HUDEP-2 (cell line): ENCODE measurements around the gene RNPC3.
"Not testable (repeated sequence)": the region's sequence is repeated elsewhere in the genome, so short reads cannot be mapped to it uniquely, and the experiment has no call there.

ENCODE experiments used
- DNase-seq, 76 experiments: peaks; one replicate each; lab custom pipeline; 2025; ENCODE audit not compliant: unreplicated experiment in 76 of 76; lab: John Stamatoyannopoulos, UW

Gene RNPC3

GRCh38 chr1:103546496-103546895 is 21.0 kb downstream of the RNPC3 start:
- no peak for DNase-seq

- no peak for DNase-seq
Measured at GRCh38 chr1:103547840-103548239, 22.3 kb downstream of the RNPC3 start.

DNA sequence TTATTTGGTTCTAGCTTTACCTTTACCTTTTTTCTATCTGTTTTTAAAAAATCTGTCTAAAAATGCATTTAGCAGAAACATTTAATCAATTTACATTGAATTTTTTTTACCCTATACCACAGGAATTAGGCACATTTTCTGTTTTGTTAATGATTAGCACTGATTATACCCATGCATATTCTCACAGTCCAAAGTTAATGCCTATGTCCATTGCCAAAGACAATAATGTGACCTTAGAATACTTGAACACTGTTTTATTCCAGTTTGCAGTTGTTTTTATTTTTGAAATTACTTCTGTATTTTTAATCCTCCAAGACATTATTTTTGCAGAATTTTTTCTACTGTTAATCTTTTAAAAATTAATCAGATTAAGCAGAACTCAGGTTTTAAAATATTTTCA is 34.9 kb downstream of the RNPC3 start:
- DNase-seq = no peak

DNA sequence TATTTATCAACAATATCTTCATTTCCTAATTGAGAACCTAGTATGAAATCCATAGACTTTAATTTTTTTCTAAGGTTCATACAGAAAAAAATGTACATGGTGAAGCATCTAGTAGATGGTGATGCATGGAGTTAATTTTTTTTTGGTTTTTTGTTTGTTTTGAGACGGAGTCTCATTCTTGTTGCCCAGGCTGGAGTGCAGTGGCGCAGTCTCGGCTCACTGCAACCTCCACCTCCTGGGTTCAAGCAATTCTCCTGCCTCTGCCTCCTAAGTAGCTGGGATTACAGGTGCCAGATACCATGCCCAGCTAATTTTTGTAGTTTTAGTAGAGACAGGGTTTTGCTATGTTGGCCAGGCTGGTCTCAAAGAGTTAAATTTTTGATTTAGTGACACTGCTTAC is 35.6 kb downstream of the RNPC3 start:
- DNase-seq = not testable (repeated sequence)

DNA sequence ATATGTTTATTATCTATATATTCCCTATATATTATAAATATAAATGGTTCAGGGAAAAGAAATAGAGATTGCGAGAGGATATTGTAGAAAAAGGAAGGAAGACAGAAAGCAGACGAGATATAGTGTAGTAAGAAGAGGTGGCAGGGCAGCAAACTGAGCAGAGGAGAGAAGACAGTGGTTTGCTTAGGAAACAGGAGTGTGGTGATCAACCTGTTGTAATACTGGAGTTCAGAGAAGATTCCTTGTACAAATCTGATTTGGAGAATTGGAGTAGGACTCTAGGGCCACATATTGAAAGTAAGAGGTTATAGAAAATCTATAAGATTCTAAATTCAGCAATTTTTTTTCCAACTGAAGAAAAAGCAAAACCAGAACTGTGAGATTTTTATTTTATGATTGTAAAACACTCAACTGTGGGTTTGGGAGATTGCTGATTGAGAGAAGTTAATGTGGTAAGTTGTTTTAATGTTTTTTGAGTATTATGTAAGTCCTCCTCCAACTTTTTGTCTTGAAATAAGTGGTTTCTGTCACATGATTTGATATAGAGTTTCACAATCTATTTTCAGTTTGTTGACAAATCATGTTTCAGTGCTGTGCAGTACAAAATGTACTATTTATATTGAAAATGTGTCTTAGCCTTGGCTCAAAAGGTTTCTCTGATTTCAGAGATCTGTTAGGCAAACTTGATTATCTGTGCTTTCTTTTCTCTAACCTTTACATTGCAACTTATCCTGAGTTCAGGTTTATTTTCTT is 36.3 kb downstream of the RNPC3 start:
- DNase-seq = no peak

DNA sequence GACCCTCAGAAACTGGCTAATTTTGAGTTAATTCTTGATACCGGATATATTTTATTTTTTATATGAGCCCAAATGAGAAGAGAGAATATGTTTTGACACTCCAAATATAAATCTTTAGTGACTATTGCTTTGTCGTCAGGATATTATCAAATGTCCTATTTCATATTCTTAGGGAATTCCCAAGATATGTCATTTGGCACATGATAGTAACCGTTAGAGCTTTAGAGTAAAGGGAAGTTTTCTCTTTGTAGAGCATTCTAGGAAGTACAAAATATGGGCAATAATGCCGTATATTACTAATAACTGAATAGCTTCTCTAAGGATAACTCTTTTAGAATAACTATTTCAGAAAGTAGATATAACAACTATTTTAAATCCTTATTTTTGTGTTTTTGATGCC is 37.6 kb downstream of the RNPC3 start:
- no peak for DNase-seq

DNA sequence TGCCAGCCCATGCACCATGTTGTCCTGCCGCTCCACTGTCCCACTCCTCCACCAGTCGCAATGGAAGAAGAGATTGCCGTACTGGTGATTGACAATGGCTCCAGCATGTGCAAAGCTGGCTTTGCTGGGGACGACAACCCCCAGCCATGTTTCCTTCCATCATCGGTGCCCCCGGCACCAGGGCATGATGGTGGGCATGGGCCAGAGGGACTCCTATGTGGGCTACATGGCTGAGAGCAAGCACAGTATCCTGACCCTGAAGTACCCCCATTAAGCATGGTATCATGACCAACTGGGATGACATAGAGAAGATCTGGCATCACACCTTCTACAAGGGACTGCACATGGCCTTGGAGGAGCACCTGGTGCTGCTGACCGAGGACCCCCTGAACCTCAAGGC is 44.0 kb downstream of the RNPC3 start:
- DNase-seq = no peak

GRCh38 chr1:103571289-103571688 is 45.8 kb downstream of the RNPC3 start, which contains the start of gene AMY2B:
TSS of gene AMY2B (plus strand) at chr1:103571589. CDS start at chr1:103571603, 14 bp downstream.
- DNase-seq = not testable (repeated sequence)

DNA sequence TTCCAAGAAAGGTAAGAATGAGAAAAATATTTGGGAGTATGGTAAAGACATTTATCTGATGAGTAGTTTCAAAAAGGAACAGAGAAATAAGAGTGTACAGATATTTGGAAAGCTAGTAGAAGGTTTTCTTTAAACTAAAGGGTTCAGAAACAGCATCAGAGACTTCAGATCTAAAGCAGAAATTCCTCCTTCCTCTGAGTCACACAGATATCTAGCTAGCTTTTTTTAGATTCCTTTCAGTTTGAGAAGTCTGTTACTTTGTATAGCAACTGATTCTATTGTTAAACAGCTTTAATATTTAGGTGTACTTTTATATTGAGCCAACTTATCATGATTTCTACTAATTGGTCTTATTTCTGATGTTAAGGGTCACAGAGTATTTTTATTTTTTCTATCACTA is 50.6 kb downstream of the RNPC3 start:
- no peak for DNase-seq

DNA sequence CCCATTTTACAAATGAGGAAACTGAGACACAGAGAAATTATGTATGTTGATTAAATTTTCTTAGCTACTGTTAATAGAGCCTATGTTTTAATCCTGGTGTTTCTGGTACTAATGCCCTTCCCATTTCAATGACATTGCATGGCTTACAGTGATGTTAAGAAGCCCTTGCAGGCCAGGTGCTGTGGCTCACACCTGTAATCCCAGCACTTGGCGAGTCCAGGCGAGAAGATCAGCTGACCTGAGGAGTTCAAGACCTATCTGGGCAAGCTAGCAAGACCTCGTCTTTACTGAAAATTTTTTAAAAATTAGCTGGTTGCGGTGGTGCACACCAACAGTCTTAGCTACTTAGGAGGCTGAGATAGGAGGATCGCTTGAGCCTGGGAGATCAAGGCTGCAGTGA is 51.3 kb downstream of the RNPC3 start:
- DNase-seq = not testable (repeated sequence)

DNA sequence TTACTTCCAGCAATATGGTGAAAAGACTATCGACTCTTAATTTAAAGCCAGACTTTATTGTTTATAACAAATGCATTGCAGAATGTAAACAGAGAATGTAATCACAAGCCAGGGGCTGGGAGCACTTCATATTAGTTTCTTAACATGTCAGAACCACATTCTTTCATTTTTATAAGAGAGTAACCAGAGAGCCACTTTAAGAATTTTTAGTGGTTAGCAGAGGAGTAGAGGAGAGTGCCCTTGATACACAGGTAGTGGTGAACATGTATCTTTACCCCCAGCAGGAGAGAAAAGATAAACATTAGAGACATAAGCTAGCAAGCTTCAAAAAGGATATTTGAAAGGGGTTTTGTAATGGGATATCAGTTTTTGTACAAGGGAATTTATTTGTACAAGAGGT is 57.0 kb downstream of the RNPC3 start:
- no peak for DNase-seq

- DNase-seq = no peak
Measured at GRCh38 chr1:103583887-103584286, 58.4 kb downstream of the RNPC3 start.

- no peak for DNase-seq
Measured at GRCh38 chr1:103584537-103584936, 59.0 kb downstream of the RNPC3 start.

GRCh38 chr1:103602740-103603139 is 77.2 kb downstream of the RNPC3 start:
- not testable (repeated sequence) for DNase-seq
